ENCODE results near the gene CDK15. TPM values are rescaled to one million over a fixed set of nuclear protein-coding genes. Genes with fewer than 3 reads are reported as not detected.

CDK15 gene
- total RNA-seq, 1 donor from 2014 or later: 3.6 TPM

- Mint-ChIP-seq H3K9me3 (ENCODE audit: low read depth) (no peaks in the 10 kb centered on the region), H3K27me3 (ENCODE audit: low read depth) (no peaks in the 10 kb centered on the region), H3K36me3 (ENCODE audit: low read depth) (no peaks in the 10 kb centered on the region), H3K4me1 (ENCODE audit: low read depth) (peaks cover 46% of the 10 kb centered on the region), H3K27ac (ENCODE audit: unreplicated experiment) (no peak overlapping the region), H3K4me3 (ENCODE audit: unreplicated experiment) (no peak overlapping the region)
- DNase-seq (ENCODE audit: low spot score): no peak
- TF ChIP-seq, protein P1, sequence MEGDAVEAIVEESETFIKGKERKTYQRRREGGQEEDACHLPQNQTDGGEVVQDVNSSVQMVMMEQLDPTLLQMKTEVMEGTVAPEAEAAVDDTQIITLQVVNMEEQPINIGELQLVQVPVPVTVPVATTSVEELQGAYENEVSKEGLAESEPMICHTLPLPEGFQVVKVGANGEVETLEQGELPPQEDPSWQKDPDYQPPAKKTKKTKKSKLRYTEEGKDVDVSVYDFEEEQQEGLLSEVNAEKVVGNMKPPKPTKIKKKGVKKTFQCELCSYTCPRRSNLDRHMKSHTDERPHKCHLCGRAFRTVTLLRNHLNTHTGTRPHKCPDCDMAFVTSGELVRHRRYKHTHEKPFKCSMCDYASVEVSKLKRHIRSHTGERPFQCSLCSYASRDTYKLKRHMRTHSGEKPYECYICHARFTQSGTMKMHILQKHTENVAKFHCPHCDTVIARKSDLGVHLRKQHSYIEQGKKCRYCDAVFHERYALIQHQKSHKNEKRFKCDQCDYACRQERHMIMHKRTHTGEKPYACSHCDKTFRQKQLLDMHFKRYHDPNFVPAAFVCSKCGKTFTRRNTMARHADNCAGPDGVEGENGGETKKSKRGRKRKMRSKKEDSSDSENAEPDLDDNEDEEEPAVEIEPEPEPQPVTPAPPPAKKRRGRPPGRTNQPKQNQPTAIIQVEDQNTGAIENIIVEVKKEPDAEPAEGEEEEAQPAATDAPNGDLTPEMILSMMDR (IDR thresholded peaks at IDR 0.05): no peak
Observed at GRCh38 chr2:201886504-201886903, 80.2 kb downstream of the CDK15 start.

- DNase-seq (ENCODE audit: low spot score): no peak
- H3K4me3 Mint-ChIP-seq (ENCODE audit: unreplicated experiment): peak overlapping the region; percentile 58
- peaks cover 32% of the 10 kb centered on the region for H3K4me1 Mint-ChIP-seq (ENCODE audit: low read depth)
- no peaks in the 10 kb centered on the region for H3K9me3 Mint-ChIP-seq (ENCODE audit: low read depth)
- H3K27ac Mint-ChIP-seq (ENCODE audit: unreplicated experiment): no peak overlapping the region
- no peaks in the 10 kb centered on the region for H3K27me3 Mint-ChIP-seq (ENCODE audit: low read depth)
- TF ChIP-seq, protein P1 (IDR thresholded peaks at IDR 0.05): no peak
- H3K36me3 Mint-ChIP-seq (ENCODE audit: low read depth): no peaks in the 10 kb centered on the region
Observed at GRCh38 chr2:201887773-201888425, 81.6 kb downstream of the CDK15 start.

GRCh38 chr2:201888426-201888800 is 82.1 kb downstream of the CDK15 start:
- peak overlapping the region; percentile 58 for H3K4me3 Mint-ChIP-seq (ENCODE audit: unreplicated experiment)
- no peak for DNase-seq (ENCODE audit: low spot score)
- H3K4me1 Mint-ChIP-seq (ENCODE audit: low read depth): peaks cover 28% of the 10 kb centered on the region
- no peaks in the 10 kb centered on the region for H3K9me3 Mint-ChIP-seq (ENCODE audit: low read depth)
- no peaks in the 10 kb centered on the region for H3K36me3 Mint-ChIP-seq (ENCODE audit: low read depth)
- H3K27ac Mint-ChIP-seq (ENCODE audit: unreplicated experiment): no peak overlapping the region
- H3K27me3 Mint-ChIP-seq (ENCODE audit: low read depth): no peaks in the 10 kb centered on the region
- TF ChIP-seq, protein P1 (IDR thresholded peaks at IDR 0.05): no peak

DNA sequence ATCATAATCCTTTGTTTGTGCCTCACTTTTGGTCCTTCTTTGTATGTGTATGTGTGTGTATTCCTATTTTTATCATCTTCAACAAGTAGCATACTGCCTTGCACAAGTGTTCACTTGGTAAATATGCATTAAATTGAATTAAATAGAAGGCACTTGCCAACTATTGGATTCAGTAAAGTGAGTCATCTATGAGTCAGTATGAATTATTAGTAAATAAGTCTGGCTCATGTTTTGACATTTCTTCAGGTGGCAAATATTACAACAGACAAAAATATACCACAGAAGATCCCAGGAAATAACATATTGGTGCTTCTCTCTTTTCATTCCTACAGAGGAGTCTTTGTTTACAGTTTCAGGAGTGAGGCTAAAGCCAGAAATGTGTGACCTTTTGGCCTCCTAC is 84.1 kb downstream of the CDK15 start:
- Mint-ChIP-seq H3K36me3 (ENCODE audit: low read depth) (no peaks in the 10 kb centered on the region), H3K4me1 (ENCODE audit: low read depth) (peaks cover 19% of the 10 kb centered on the region), H3K27me3 (ENCODE audit: low read depth) (no peaks in the 10 kb centered on the region), H3K27ac (ENCODE audit: unreplicated experiment) (no peak overlapping the region), H3K4me3 (ENCODE audit: unreplicated experiment) (no peak overlapping the region), H3K9me3 (ENCODE audit: low read depth) (no peaks in the 10 kb centered on the region)
- TF ChIP-seq, protein P1 (IDR thresholded peaks at IDR 0.05): no peak
- no peak for DNase-seq (ENCODE audit: low spot score)

DNA sequence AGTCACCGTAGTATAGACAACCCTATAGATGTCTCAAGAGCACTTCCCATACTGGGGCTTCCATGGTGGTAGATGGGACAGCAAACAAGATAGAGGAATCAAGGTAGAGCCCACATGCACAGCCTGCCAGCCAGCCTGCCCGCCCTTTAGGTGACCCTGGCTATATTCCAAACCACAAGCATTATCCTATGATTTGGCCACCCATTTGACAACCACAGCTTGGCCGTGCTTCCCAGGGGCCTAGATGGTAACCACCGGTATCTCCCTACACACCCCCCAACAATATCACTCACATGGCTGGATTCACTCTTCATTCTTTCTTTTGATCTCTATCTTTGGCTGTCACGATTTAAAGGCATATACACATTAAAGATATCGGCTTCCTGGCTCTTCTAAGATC is 85.3 kb downstream of the CDK15 start:
- Mint-ChIP-seq H3K9me3 (ENCODE audit: low read depth) (no peaks in the 10 kb centered on the region), H3K27ac (ENCODE audit: unreplicated experiment) (no peak overlapping the region), H3K36me3 (ENCODE audit: low read depth) (no peaks in the 10 kb centered on the region), H3K4me1 (ENCODE audit: low read depth) (peaks cover 19% of the 10 kb centered on the region), H3K27me3 (ENCODE audit: low read depth) (no peaks in the 10 kb centered on the region), H3K4me3 (ENCODE audit: unreplicated experiment) (no peak overlapping the region)
- TF ChIP-seq, protein P1 (IDR thresholded peaks at IDR 0.05): no peak
- DNase-seq (ENCODE audit: low spot score): no peak

Data from chondrocyte (in vitro differentiated cells).